ENCODE measurements around the gene MED20.

The MED20 gene

GRCh38 chr6:41901882-41902519, 18.9 kb downstream of the MED20 start:
- no peak for DNase-seq

- no peak for DNase-seq
Measured at GRCh38 chr6:41900861-41901260, 20.1 kb downstream of the MED20 start.

GRCh38 chr6:41896281-41896680, 24.7 kb downstream of the MED20 start:
- no peak for DNase-seq

GRCh38 chr6:41895300-41896233, 25.4 kb downstream of the MED20 start, which contains the start of gene USP49:
Gene USP49 (minus strand): TSS chr6:41895375. CDS start chr6:41806983, 88,392 bp downstream.
- peak; percentile 58 to 97 for DNase-seq

DNA sequence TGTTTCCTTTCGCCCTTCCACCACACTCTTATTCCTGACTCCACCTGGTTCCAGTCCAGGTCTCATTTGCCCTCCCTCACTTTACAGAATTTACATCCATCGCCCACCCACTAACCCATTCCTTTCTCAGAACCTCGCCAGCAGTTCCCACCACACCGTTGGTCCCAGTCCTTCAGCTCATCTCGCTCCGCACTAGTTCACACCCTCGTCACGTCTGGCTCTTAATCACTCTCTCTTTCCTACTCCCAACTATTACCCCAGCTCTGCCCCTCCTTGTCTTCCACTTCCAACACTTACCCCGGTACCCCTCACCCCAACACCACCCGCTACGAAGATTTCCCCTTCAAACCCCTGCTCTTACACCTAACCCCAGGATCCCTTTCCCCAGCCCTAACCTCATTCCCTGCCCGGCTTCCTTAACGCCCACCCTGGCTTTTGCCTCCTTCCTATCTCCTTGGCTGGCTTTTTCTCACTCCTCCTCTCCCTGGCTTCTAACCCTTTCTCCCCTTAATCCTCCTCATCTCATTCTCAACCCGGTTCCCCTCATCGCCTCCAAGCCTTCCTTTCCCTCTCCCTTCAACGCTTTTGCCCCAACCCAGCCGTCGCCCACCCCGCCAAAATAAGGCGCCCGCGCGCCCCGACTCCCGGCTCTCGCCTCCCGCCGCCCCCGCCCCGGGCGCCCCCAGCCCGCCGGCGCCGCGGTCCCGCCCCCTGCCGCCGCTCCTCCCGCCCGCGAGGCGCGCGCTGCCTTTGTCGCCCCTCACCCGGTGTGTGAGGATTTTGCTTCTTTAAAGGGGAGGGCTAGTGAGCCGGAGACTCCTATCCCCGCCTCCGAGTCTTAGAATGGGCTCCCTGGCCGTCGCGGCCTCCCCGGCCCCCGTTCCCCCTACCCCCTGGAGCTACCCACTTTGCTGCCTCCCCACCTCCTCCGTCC, 26.3 kb downstream of the MED20 start:
- no peak for DNase-seq

- no peak for DNase-seq
Measured at GRCh38 chr6:41892921-41893564, 27.9 kb downstream of the MED20 start.

DNA sequence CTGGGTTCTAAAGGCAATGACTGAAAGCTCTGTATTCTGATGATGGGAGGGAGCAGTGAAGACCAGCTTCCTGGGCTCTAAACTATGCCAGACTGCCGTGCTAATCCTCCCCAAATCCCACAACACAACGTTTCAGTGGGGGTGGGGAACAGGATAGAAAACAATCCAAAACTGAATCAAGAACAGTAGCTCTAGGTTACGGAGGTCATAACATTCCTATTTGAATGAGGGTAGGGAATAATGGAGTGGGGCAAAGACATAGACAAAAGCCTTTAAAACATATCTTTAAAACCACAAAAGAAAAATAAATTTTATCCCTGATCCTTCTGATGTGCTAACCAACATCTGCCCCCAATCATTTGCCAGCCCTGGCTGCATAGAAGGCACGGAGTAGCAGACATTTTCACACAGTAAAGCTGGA, 33.6 kb downstream of the MED20 start:
- no peak for DNase-seq

- DNase-seq, result no peak
Measured at GRCh38 chr6:41885930-41886329, 35.0 kb downstream of the MED20 start.

DNA sequence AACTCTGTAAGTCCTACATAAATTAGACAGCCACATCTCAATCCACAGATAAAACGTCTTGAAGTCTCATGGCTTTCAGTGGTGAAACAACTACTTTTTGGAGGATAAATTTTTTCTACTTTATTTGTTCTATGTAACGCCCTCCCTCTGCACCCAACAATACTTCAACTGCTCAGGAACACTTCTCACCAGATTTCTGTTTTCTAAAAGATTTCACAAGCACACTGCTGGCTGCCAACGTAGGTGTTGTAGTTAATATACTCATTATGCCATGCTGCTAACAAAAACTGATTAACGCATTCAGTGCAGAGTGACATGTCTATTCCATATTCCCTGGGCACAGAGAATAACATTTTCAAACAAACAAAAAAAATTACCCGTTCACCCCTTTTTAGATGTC, 36.0 kb downstream of the MED20 start:
- no peak for DNase-seq

- DNase-seq, result no peak
Measured at GRCh38 chr6:41881506-41881905, 39.4 kb downstream of the MED20 start.

- no peak for DNase-seq
Measured at GRCh38 chr6:41878961-41879405, 42.0 kb downstream of the MED20 start.

DNA sequence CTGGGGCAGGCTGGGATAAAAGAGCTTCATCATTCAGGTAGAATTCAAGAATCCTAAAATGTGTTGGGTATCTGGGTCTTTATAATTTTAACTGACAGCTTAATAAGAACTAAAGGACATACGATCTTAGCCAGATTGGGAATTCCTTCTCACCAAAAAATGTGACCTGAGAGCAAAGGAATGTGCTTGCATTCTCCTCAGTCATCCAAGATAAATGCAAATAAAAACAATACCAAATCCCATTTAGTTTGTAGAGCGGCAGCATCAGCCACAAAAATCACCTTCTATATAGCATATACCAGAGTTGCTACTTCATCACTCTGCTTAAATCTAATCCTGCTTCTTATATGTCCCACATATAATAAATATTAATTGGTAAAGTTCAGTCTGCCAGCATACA, 42.7 kb downstream of the MED20 start:
- peak in 1 of 2 experiments; percentile 8 for DNase-seq

DNA sequence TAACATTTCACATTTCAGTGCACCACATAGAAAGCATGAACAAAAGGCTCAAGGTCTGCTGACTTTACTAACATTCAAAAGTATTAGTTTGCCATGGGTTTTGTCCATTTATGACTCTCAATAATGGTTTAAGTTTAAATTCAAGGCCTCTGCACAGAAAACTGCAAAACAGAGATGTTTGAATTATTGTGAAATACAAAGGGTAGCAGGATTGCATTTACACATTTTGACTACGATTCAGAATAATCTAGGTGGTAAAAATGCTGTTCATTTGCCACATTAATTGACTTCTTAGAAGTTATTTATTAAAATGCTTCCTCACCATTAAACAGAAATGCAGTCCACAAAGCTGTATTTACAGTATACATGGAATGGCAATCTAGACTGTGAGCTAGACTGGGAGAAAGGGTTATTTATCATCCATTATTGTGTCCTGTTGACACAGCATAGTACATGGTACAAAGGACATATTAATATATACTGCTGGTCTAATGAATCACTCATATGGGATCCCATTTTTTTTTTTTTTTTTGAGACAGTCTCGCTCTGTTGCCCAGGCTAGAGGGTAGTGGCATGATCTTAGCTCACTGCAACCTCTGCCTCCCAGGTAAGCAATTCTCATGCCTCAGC, 43.8 kb downstream of the MED20 start:
- no peak for DNase-seq

DNA sequence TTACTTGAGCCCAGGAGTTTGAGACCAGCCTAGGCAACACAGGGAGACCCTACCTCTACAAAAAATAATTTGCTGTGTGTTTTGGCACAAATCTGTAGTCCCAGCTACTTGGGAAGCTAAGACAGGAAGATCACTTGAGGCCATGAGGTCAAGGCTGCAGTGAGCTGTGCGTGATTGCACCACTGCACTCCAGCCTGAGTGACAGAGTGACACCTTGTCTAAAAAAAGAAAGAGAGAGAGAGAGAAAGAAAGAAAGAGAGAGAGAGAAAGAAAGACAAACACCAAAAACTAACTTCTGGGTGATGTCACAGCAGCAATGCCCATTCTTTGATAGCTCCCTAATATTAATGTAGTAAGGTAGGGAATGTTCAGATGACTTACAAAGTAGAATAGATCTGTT, 46.2 kb downstream of the MED20 start:
- DNase-seq, result no peak

GRCh38 chr6:41872147-41872546, 48.8 kb downstream of the MED20 start:
- DNase-seq, result no peak

- DNase-seq, result no peak
Measured at GRCh38 chr6:41871691-41872090, 49.2 kb downstream of the MED20 start.

- DNase-seq, result no peak
Measured at GRCh38 chr6:41859356-41859755, 61.6 kb downstream of the MED20 start.

DNA sequence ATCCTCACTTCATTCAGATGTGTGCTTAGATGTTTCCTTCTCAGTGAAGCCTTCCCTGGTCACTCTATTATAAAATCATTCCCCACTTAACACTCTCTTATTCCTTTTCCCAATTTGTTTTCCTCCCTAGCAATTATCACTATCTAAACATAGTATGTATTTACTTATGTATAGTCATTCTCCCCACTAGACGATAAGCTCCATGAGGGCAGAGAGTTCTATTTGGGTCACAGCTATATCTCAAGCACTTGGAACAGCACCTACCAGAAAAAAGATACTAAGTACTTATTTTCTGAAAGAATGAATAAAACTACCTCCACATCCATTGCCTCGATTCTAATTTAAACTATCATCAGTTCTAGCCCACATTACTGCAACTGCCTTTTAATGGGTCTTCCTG, 62.2 kb downstream of the MED20 start:
- DNase-seq, result no peak
